Rectal smooth muscle tissue (tissue), 1 donor: ENCODE data around the gene UCK1.

ENCODE experiments used
- H3K27ac ChIP-seq: one replicate; pipeline ENCODE4 v1.7.0; 2013; ENCODE audit warnings: low read depth, low read length, inconsistent platforms
- H3K27me3 ChIP-seq: one replicate; pipeline ENCODE4 v1.7.0; 2013; ENCODE audit warnings: low read length; ENCODE audit not compliant: control insufficient read depth, insufficient read depth
- H3K36me3 ChIP-seq: one replicate; pipeline ENCODE4 v1.7.0; 2013; ENCODE audit warnings: low read length; ENCODE audit not compliant: control insufficient read depth, insufficient read depth
- H3K4me1 ChIP-seq: one replicate; pipeline ENCODE4 v1.7.0; 2013; ENCODE audit warnings: low read length; ENCODE audit not compliant: control insufficient read depth, insufficient read depth
- H3K4me3 ChIP-seq: one replicate; pipeline ENCODE4 v1.7.0; 2013; ENCODE audit warnings: low read length
- H3K9ac ChIP-seq: one replicate; pipeline ENCODE4 v1.7.0; 2013; ENCODE audit warnings: low read length

The UCK1 gene

DNA sequence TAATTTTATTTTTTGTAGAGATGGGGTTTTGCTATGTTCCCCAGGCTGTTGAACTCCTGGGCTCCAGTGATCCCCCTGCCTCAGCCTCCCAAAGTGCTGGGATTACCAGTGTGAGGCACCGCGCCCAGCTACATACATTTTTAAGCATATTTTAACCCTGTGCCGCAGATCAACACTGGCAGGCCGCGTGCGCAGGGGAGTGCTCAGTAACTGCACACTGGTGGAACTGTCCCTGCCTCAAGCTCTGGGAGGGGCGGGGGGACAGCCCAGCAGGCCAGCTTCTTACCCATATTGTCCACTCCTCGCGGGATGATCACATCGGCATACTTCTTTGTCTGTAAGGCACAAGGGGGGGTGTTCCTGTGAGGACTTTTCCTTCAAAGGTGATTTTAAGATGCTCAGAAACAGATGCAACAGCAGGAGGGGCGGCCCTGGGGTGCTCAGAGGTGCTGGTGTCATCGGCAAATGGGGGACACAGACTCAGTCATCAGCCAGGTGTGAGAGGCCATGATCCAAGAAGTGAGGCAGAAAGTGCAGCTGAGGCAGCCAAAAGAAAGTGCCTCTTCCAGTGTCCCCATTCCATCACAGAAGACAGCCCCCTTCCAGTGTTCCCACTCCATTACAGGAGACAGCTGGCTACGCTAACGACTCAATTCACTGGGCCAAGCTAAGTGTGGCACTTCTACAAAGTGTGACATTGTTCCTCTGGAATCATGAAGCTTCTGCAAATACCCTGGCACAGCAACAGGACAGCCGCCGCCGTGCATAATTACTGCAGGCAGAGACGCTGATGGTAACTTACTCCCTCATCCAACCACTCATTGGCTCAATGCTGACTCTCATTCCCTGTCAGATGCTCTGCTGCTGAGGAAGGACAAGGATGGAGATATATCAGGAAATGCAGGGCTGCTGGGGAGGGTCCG, 5.2 kb downstream of the UCK1 start:
- Histone ChIP-seq H3K9ac (no peak overlapping the region), H3K4me3 (no peak overlapping the region), H3K4me1 (peaks cover 10% of the 10 kb centered on the region), H3K36me3 (peaks cover 62% of the 10 kb centered on the region), H3K27me3 (no peaks in the 10 kb centered on the region), H3K27ac (no peak overlapping the region)

DNA sequence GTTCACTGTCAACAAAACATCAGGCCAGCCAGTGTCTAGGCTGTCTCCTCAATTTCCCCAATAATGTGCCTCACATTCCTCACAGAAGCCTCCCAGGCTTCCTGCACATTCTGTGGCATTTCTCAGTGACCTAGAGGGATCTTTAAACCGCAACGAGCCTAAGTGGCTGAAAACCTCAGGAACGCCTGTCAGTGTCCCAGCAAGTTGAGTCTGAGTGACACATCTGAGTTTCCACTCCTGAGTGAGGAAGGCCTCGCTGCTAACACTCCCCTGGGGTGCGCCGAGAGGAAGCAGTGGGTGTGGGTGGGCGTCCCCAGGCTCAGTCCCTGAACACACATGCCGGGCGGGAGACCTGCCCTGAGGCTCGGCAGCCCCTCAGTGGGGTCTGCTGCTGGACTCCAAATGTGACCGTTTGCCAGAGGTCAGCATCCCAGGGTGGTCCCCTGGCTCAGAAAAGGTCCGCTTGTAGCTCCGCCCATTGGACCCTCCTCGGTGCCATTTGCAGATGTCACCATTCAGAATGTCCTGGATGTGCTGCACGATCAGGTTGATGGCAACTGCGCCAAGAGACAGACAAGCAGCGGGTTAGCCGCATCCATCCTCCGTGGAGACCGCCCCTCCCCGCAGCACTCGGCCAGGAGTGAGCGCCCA, 6.3 kb downstream of the UCK1 start:
- Histone ChIP-seq H3K27ac (no peak overlapping the region), H3K36me3 (peaks cover 64% of the 10 kb centered on the region), H3K4me3 (no peak overlapping the region)

DNA sequence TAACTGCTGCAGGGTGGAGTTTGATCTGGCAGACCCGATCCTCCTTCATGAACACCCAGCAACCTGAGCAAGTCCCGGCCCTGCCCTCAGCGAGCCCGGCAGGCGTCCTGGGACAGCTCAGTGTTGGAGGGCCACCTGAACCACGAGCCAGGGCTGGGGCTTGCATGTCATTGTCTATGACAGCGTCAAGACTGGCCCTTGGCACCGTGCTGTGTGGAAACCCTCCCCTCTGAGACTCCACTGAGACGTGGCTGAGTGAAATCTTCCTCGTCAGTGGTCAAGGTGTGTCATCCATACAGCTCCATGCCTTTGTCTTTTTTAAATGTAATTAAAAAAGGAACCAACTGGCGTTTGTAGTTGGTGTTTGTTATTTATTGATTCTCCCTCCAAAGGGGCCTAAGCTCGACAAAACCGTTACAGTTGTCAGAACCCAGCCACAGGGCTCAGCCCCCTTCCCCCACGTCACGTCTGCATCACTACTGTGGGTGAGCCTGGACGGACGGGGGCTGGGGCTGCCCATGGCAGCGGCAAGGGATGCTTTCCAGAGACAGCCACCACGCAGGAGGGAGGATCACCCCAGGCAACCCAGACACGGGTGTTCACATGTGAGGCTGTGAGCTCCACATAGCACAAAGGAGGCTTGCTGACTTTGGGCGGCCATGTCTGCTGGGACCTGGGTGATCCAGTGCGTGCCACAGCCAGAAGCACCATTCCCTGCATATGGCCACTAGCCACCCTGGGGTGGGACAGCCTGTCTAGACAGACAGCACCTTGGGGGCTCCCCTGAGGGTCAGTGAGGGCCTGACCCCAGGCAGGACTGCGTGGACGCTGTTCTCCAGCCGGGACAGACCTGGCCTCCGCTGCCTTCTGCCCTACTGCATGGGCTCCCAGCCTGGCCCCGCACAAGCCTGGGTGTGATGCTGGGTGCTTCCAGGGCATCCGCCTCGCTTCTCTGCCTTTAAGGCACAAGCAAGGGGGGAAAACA, 7.3 kb downstream of the UCK1 start:
- no peaks in the 10 kb centered on the region for H3K4me1 ChIP-seq
- no peak overlapping the region for H3K9ac ChIP-seq
- H3K4me3 ChIP-seq, result no peak overlapping the region
- H3K27ac ChIP-seq, result no peak overlapping the region
- peaks cover 66% of the 10 kb centered on the region for H3K36me3 ChIP-seq
- H3K27me3 ChIP-seq, result no peaks in the 10 kb centered on the region

More for the DNA sequence above, 6.3 kb downstream of the UCK1 start:
- H3K27me3 ChIP-seq, result no peaks in the 10 kb centered on the region
- no peak overlapping the region for H3K9ac ChIP-seq
- H3K4me1 ChIP-seq, result peaks cover 3% of the 10 kb centered on the region

DNA sequence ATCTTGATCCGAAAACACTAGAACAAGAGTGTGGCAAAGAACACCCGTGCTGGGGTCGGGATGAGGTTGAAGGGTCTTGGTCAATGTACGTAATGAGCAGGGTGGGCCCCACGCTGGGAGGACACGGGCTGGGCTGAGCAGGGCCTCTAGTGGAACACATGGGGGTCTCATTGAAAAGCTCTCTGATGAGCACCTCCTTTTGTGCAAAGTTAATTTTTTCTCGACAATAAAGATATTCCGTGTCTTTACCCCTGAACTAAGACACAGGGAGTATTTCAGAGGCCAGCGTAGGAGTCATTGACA, 8.0 kb downstream of the UCK1 start:
- H3K27me3 ChIP-seq, result no peaks in the 10 kb centered on the region
- H3K4me1 ChIP-seq, result peaks cover 6% of the 10 kb centered on the region
- H3K36me3 ChIP-seq, result peaks cover 66% of the 10 kb centered on the region
- H3K4me3 ChIP-seq, result no peak overlapping the region
- no peak overlapping the region for H3K27ac ChIP-seq
- no peak overlapping the region for H3K9ac ChIP-seq

DNA sequence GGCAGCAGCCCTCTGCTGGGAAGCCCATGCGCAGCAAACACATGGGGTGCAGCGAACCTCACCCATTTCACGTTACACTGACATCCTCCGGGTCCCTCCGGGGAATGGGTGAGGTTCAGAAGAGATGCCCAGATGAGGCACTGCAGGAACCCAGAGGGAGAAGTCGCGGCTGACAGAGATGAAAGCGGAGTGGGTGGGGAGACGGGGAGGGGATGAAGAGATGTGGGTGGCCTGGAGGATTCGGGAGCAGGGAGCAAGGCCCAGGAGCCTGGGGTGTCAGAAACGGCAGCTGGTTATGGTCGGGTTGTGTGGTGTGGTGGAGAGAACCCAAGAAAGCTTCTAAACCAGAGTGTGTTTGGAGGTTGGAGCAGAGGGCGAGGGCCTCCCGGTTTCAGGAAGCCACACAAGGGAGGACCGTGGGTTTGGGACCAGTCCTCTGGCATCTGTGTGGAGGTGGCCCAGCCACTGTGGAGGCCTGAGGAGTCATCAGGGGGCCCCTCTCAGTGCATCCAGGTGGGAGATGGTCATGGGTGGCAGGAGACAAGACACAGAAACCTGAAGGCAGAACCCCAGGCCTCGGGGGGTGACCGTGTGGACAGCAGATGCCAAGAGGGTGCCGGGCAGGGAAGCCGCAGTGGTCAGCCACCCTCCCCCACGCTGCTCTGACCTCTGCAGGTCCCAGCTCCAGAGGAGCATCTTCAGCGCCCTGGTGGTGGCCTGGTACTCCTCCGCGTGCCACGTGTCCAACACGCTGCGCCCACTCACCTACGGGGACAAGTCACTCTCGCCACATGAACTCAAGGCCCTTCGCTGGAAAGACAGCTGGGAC, 8.6 kb downstream of the UCK1 start:
- Histone ChIP-seq H3K4me1 (peaks cover 11% of the 10 kb centered on the region), H3K4me3 (no peak overlapping the region), H3K36me3 (peaks cover 66% of the 10 kb centered on the region), H3K27me3 (no peaks in the 10 kb centered on the region), H3K9ac (no peak overlapping the region), H3K27ac (no peak overlapping the region)

DNA sequence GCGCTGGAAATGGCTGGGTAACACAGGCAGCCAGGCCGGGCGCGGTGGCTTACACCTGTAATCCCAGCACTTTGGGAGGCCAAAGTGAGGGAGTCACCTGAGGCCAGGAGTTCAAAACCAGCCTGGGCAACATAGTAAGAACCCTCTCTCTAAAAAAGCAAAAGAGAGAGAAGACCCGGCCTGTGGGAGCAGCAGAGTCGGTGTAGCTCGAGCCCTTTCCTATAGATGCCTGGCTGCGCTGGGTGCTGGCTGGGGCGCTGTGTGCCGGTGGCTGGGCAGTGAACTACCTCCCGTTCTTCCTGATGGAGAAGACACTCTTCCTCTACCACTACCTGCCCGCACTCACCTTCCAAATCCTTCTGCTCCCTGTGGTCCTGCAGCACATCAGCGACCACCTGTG, 9.2 kb downstream of the UCK1 start:
- H3K27me3 ChIP-seq, result no peaks in the 10 kb centered on the region
- no peak overlapping the region for H3K4me3 ChIP-seq
- H3K36me3 ChIP-seq, result peaks cover 64% of the 10 kb centered on the region
- H3K4me1 ChIP-seq, result peaks cover 12% of the 10 kb centered on the region
- no peak overlapping the region for H3K27ac ChIP-seq
- H3K9ac ChIP-seq, result no peak overlapping the region

DNA sequence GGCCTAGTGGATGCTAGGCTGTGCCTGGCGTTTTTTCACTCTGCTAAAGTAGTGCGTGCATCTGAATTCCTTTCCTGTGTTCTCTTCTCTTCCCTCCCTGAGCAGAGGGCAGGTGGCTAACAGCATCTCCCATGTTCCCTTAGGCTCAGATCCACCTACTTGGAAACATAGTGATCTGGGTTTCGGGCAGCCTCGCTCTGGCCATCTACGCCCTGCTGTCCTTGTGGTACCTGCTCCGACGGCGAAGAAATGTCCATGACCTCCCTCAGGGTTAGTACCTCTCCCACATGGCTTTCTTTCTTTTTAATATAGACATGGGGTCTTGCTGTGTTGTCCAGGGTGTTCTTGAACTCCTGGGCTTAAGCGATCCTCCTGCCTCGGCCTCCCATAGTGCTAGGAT, 9.9 kb downstream of the UCK1 start:
- H3K27ac ChIP-seq, result no peak overlapping the region
- H3K4me1 ChIP-seq, result peaks cover 12% of the 10 kb centered on the region
- no peak overlapping the region for H3K4me3 ChIP-seq
- no peaks in the 10 kb centered on the region for H3K27me3 ChIP-seq
- H3K9ac ChIP-seq, result no peak overlapping the region
- peaks cover 58% of the 10 kb centered on the region for H3K36me3 ChIP-seq

DNA sequence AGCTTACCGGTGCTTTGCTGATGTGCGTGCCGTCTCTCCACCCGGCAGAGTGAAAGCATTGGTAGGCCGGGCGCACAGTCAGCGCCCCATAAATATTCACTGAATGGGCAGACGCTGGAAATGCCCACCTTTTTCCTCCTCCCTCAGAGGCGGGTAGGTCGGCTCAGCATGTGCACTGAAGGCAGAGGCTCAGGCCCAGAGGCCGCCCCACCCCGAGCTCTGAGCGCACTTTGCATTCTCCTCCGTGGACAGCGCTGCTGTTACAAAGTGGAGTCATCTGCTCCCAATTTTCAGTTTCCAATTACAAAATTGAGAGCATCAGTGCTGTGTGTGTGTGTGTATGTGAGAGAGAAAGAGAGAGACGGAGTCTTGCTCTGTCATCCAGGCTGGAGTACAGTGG, 10.6 kb downstream of the UCK1 start:
- Histone ChIP-seq H3K36me3 (peaks cover 58% of the 10 kb centered on the region), H3K27me3 (no peaks in the 10 kb centered on the region), H3K4me1 (peaks cover 12% of the 10 kb centered on the region), H3K27ac (no peak overlapping the region), H3K4me3 (no peak overlapping the region), H3K9ac (no peak overlapping the region)

DNA sequence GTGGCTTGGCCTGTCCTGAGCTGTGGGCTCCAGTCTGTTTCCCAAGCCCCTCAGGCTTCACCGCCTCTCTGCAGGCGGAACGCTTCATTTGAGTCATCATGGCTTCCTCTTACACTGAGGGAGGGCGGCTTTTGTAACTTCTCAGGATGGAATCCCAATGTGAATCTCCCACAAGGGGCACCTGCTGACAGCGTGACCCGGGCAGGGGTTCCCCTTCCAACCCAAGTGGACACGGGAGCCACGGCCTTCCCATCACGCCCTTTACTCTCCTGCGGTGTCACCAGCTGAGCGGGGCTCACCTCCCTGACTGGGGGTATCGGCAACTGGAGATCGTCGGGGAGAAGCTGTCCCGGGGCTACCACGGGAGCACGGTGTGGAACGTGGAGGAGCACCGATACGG, 12.5 kb downstream of the UCK1 start:
- Histone ChIP-seq H3K27me3 (no peaks in the 10 kb centered on the region), H3K4me1 (peaks cover 12% of the 10 kb centered on the region), H3K27ac (peak overlapping the region; percentile 87), H3K4me3 (no peak overlapping the region), H3K36me3 (peaks cover 56% of the 10 kb centered on the region), H3K9ac (no peak overlapping the region)

DNA sequence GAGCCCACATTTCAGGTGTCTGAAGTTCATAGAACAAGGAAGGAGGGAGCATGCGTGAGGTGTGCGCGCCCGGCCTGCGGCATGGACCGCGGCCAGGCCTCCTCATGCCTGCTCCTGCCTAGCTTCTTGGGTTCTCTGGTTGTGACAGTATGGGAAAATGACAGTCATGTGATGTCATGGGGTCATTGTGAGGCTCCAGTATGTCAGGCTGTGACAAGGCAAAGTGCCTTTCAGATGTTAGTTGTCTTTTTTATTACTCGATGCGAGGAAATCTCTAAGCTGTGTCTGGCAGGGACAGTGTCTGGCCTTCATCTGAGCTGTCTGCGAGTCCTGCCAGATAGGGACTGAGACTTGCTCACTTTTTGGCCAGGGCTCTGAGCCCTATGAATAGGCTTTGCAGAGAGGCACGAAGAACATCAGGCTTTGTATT, 13.3 kb downstream of the UCK1 start:
- no peak overlapping the region for H3K4me3 ChIP-seq
- H3K4me1 ChIP-seq, result peaks cover 12% of the 10 kb centered on the region
- H3K27me3 ChIP-seq, result no peaks in the 10 kb centered on the region
- H3K36me3 ChIP-seq, result peaks cover 52% of the 10 kb centered on the region
- H3K27ac ChIP-seq, result peak overlapping the region; percentile 87
- no peak overlapping the region for H3K9ac ChIP-seq

DNA sequence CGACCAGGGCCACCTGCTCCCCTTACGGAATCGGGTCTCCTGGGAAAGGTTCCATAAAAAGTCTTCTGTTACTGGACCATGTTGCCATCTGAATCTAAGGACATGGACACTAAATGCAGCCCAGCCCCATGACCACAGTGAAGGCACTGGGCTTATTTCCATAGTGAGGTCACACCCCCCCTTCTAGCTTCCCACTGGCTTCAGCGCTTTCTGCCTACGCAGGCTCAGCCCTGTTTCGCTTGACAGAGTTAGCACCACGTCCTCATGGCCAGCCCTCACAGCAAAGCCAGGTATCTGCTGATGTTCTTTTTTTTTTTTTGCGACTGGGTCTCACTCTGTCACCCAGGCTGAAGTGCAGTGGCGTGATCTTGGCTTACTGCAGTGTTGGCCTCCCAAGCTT, 14.1 kb downstream of the UCK1 start:
- H3K9ac ChIP-seq, result no peak overlapping the region
- no peaks in the 10 kb centered on the region for H3K27me3 ChIP-seq
- H3K4me1 ChIP-seq, result peaks cover 12% of the 10 kb centered on the region
- H3K4me3 ChIP-seq, result no peak overlapping the region
- no peak overlapping the region for H3K27ac ChIP-seq
- peaks cover 51% of the 10 kb centered on the region for H3K36me3 ChIP-seq
